Smooth muscle cell (in vitro differentiated cells): ENCODE measurements around the gene ALG1. TPM values are rescaled to one million over a fixed set of nuclear protein-coding genes. Genes with fewer than 3 reads are reported as not detected.
"Not testable (repeated sequence)": the region's sequence is repeated elsewhere in the genome, so short reads cannot be mapped to it uniquely, and the experiment has no call there.

Source experiments
- DNase-seq: peaks from one replicate; lab custom pipeline; 2025; ENCODE audit not compliant: unreplicated experiment; lab: John Stamatoyannopoulos, UW
- H2AFZ ChIP-seq: fragments of 200-600 bp; sonication (generic); 2 replicates; pipeline ENCODE4 v1.6.0; 2016; ENCODE audit warnings: antibody characterized with exemption, low read depth, mild to moderate bottlenecking
- H3F3A ChIP-seq: fragments of 200-600 bp; sonication (generic); 2 replicates; pipeline ENCODE4 v1.6.0; 2017; ENCODE audit warnings: antibody characterized with exemption, low read depth
- H3K27ac ChIP-seq: fragments of 200-600 bp; sonication (generic); 2 replicates; pipeline ENCODE4 v1.5.1; 2016; ENCODE audit warnings: low read depth, mild to moderate bottlenecking
- H3K27me3 ChIP-seq: fragments of 200-600 bp; sonication (generic); 2 replicates; pipeline ENCODE4 v1.6.1; 2016; ENCODE audit warnings: low read depth, mild to moderate bottlenecking
- H3K36me3 ChIP-seq: fragments of 200-600 bp; sonication (generic); 2 replicates; pipeline ENCODE4 v1.5.1; 2016; ENCODE audit warnings: low read depth
- H3K4me1 ChIP-seq: fragments of 200-600 bp; sonication (generic); 2 replicates; pipeline ENCODE4 v1.5.1; 2016; ENCODE audit warnings: low read depth
- H3K4me2 ChIP-seq: fragments of 200-600 bp; sonication (generic); 2 replicates; pipeline ENCODE4 v1.6.0; 2016; ENCODE audit warnings: mild to moderate bottlenecking
- H3K4me3 ChIP-seq: fragments of 200-600 bp; sonication (generic); 2 replicates; pipeline ENCODE4 v1.5.1; 2016; ENCODE audit warnings: mild to moderate bottlenecking
- H3K79me2 ChIP-seq: fragments of 200-600 bp; sonication (generic); 2 replicates; pipeline ENCODE4 v1.6.0; 2016; ENCODE audit warnings: low read depth, mild to moderate bottlenecking
- H3K9ac ChIP-seq: fragments of 200-600 bp; sonication (generic); 2 replicates; pipeline ENCODE4 v1.6.0; 2016; ENCODE audit warnings: low read depth
- H3K9me3 ChIP-seq: fragments of 200-600 bp; sonication (generic); replicated peaks from 2 replicates; pipeline ENCODE4 v1.5.1; 2016; ENCODE audit warnings: low read depth
- H4K20me1 ChIP-seq: fragments of 200-600 bp; sonication (generic); 2 replicates; pipeline ENCODE4 v1.6.0; 2016; ENCODE audit warnings: low read depth
- WGBS: methylation state at CpG from one replicate; pipeline ENCODE4 v1.1.7; 2016; ENCODE audit warnings: low lambda C conversion rate; 5-methylcytosine and 5-hydroxymethylcytosine counted together
- polyA plus RNA-seq: library from polyadenylated mRNA; unstranded; fragments of >200 nt; fragmentation: Nextera tagmentation; extraction: Ambion mirVana; gene quantifications from 2 replicates; pipeline ENCODE4 v1.2.1, GENCODE V29; 2016
- total RNA-seq: library from RNA; depleted of rRNA; stranded (reverse); fragments of >200 nt; gene quantifications from 2 replicates; pipeline ENCODE4 v1.2.3, GENCODE V29; 2014
- TF ChIP-seq, protein P1 (sequence below): fragments of 200-600 bp; sonication (generic); IDR thresholded peaks from 2 replicates; pipeline ENCODE4 v1.5.1; 2017; ENCODE audit warnings: borderline replicate concordance, mild to moderate bottlenecking, antibody characterized with exemption; ENCODE audit not compliant: insufficient read depth, poor library complexity, severe bottlenecking

Gene ALG1
- total and polyA plus RNA-seq, 2 experiments from 2014 or later: 22.6 to 32.9 TPM

DNA sequence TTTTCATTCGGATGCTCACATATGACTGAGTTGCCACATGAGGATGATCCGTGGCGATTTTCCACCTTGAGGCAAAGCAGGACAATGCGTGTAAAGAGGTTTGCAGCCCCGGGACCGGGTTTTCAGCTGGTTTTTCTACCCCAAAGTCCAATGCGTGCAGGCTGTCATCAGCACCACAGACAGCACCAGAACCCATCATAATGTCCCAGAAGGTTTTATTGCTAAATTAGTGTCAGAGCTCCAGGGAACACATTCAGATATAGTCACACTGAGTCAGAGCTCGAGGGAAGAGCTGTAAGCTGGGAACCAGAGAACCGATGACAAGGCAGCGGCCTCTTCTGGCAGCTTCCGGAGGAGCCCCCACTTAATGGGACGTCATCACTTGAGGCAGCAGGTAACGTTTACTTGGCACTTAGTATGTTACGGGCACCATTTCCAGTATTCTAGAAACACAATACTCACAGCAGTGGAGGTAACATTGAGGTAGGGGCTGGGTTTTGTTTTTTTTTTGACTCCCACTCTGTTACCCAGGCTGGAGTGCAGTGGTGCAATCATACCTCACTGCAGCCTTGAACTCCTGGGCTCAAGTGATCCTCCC lies 29.0 kb upstream of the ALG1 start:
- Histone ChIP-seq H3K27me3 (no peaks in the 10 kb centered on the region), H3K4me2 (no peak overlapping the region), H3K9me3 (no peaks in the 10 kb centered on the region), H4K20me1 (peaks cover 3% of the 10 kb centered on the region), H2AFZ (no peak overlapping the region), H3K27ac (no peak overlapping the region), H3K36me3 (no peaks in the 10 kb centered on the region), H3K9ac (no peak overlapping the region), H3F3A (no peaks in the 10 kb centered on the region), H3K79me2 (no peaks in the 10 kb centered on the region), H3K4me3 (no peak overlapping the region), H3K4me1 (no peaks in the 10 kb centered on the region)
- WGBS: 62% methylated on average over 14 of the region's 14 CpGs
- no peak for DNase-seq
- TF ChIP-seq, protein P1, sequence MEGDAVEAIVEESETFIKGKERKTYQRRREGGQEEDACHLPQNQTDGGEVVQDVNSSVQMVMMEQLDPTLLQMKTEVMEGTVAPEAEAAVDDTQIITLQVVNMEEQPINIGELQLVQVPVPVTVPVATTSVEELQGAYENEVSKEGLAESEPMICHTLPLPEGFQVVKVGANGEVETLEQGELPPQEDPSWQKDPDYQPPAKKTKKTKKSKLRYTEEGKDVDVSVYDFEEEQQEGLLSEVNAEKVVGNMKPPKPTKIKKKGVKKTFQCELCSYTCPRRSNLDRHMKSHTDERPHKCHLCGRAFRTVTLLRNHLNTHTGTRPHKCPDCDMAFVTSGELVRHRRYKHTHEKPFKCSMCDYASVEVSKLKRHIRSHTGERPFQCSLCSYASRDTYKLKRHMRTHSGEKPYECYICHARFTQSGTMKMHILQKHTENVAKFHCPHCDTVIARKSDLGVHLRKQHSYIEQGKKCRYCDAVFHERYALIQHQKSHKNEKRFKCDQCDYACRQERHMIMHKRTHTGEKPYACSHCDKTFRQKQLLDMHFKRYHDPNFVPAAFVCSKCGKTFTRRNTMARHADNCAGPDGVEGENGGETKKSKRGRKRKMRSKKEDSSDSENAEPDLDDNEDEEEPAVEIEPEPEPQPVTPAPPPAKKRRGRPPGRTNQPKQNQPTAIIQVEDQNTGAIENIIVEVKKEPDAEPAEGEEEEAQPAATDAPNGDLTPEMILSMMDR: peak; percentile 11

GRCh38 chr16:5044011-5044540 lies 27.6 kb upstream of the ALG1 start:
- no peaks in the 10 kb centered on the region for H3K79me2 ChIP-seq
- no peaks in the 10 kb centered on the region for H3K4me1 ChIP-seq
- no peaks in the 10 kb centered on the region for H3F3A ChIP-seq
- no peak overlapping the region for H3K4me2 ChIP-seq
- no peak overlapping the region for H3K4me3 ChIP-seq
- no peak for DNase-seq
- H3K36me3 ChIP-seq: no peaks in the 10 kb centered on the region
- no peak overlapping the region for H3K9ac ChIP-seq
- H3K27ac ChIP-seq: no peak overlapping the region
- no peak overlapping the region for H2AFZ ChIP-seq
- H3K27me3 ChIP-seq: no peaks in the 10 kb centered on the region
- WGBS: 96% methylated on average over 8 of the region's 8 CpGs
- peaks cover 3% of the 10 kb centered on the region for H4K20me1 ChIP-seq
- H3K9me3 ChIP-seq: no peaks in the 10 kb centered on the region
- TF ChIP-seq, protein P1: no peak

GRCh38 chr16:5044581-5044980 lies 27.1 kb upstream of the ALG1 start:
- not testable (repeated sequence) for H3K27me3 ChIP-seq, H3K27ac ChIP-seq, DNase-seq, H3K79me2 ChIP-seq, H3K9me3 ChIP-seq, H3K4me3 ChIP-seq, H3K36me3 ChIP-seq, H3K4me1 ChIP-seq, H3K4me2 ChIP-seq, H3F3A ChIP-seq, H3K9ac ChIP-seq, H2AFZ ChIP-seq, H4K20me1 ChIP-seq
- 91% methylated on average over 11 of the region's 11 CpGs for WGBS

- no peaks in the 10 kb centered on the region for H3K4me1 ChIP-seq
- no peaks in the 10 kb centered on the region for H3K36me3 ChIP-seq
- H3K9ac ChIP-seq: no peak overlapping the region
- H3K9me3 ChIP-seq: no peaks in the 10 kb centered on the region
- no peak overlapping the region for H2AFZ ChIP-seq
- H4K20me1 ChIP-seq: peaks cover 3% of the 10 kb centered on the region
- no peak overlapping the region for H3K4me2 ChIP-seq
- no peaks in the 10 kb centered on the region for H3F3A ChIP-seq
- H3K27ac ChIP-seq: no peak overlapping the region
- no peak overlapping the region for H3K4me3 ChIP-seq
- TF ChIP-seq, protein P1: no peak
- no peaks in the 10 kb centered on the region for H3K79me2 ChIP-seq
- DNase-seq: no peak
- H3K27me3 ChIP-seq: no peaks in the 10 kb centered on the region
- WGBS: 87% methylated on average over 10 of the region's 10 CpGs
Observed at GRCh38 chr16:5045499-5046115, 26.0 kb upstream of the ALG1 start.
